Common myeloid progenitor, CD34-positive (primary cell): ENCODE results near the gene MAPRE3.

ENCODE experiments used
- CTCF ChIA-PET: fragments of 350-600 bp; sonication (Branson Sonifier 250); formaldehyde crosslinking; loops from one replicate; lab custom pipeline; 2021; ENCODE audit warnings: antibody characterized with exemption; lab: Charles Lee
- POLR2A ChIA-PET: fragments of 350-600 bp; sonication (Branson Sonifier 250); formaldehyde crosslinking; loops from one replicate; lab custom pipeline; 2021; ENCODE audit warnings: antibody characterized with exemption; lab: Charles Lee
- DNase-seq, 3 donors: peaks; one replicate each; pipeline versions ENCODE4 v3.0.0 to v3.0.0-alpha.2; 2013
- H3K27ac ChIP-seq, 2 experiments: 1 replicate in 1 of 2; 2 replicates in 1 of 2; pipeline ENCODE4 v1.7.0; 2013; ENCODE audit warnings: inconsistent platforms in 2 of 2, low read length in 2 of 2, mild to moderate bottlenecking in 2 of 2, low read depth in 1 of 2, moderate library complexity in 1 of 2; ENCODE audit not compliant: severe bottlenecking in 2 of 2, insufficient read depth in 1 of 2, poor library complexity in 1 of 2
- H3K27me3 ChIP-seq, 5 experiments: replicated peaks in 2 of 5; 1 replicate in 3 of 5; 2 replicates in 2 of 5; pipeline versions ENCODE4 v1.6.1 to v1.7.0; 2013; ENCODE audit warnings: low read length in 4 of 5, mild to moderate bottlenecking in 2 of 5, moderate library complexity in 2 of 5, inconsistent platforms in 1 of 5; ENCODE audit not compliant: insufficient read depth in 5 of 5, control insufficient read depth in 4 of 5
- H3K36me3 ChIP-seq, 4 experiments: 1 replicate in 2 of 4; 2 replicates in 2 of 4; pipeline versions ENCODE4 v1.6.1 to v1.7.0; 2013; ENCODE audit warnings: low read length in 3 of 4, control low read depth in 1 of 4, mild to moderate bottlenecking in 1 of 4; ENCODE audit not compliant: control insufficient read depth in 4 of 4, insufficient read depth in 4 of 4
- H3K4me1 ChIP-seq, 4 experiments: 1 replicate in 3 of 4; 2 replicates in 1 of 4; pipeline versions ENCODE4 v1.6.1 to v1.7.1; 2013; ENCODE audit warnings: low read length in 3 of 4, mild to moderate bottlenecking in 3 of 4, control low read depth in 1 of 4, inconsistent platforms in 1 of 4, moderate library complexity in 1 of 4; ENCODE audit not compliant: control insufficient read depth in 4 of 4, insufficient read depth in 4 of 4; ENCODE audit errors: control extremely low read depth in 1 of 4
- H3K4me3 ChIP-seq, 7 experiments: 1 replicate in 4 of 7; 2 replicates in 3 of 7; pipeline versions ENCODE4 v1.5.1 to v1.7.0; 2013; ENCODE audit warnings: mild to moderate bottlenecking in 7 of 7, low read length in 6 of 7, moderate library complexity in 6 of 7, inconsistent platforms in 2 of 7, low read depth in 2 of 7, control low read depth in 1 of 7; ENCODE audit not compliant: insufficient read depth in 4 of 7, control insufficient read depth in 1 of 7; ENCODE audit errors: extremely low read depth in 1 of 7
- H3K9me3 ChIP-seq, 5 experiments: 1 replicate in 4 of 5; 2 replicates in 1 of 5; pipeline versions ENCODE4 v1.6.1 to v1.7.1; 2013; ENCODE audit warnings: low read length in 4 of 5, mild to moderate bottlenecking in 2 of 5, inconsistent platforms in 1 of 5, low read depth in 1 of 5, moderate library complexity in 1 of 5; ENCODE audit not compliant: control insufficient read depth in 4 of 5, insufficient read depth in 2 of 5; ENCODE audit errors: control extremely low read depth in 1 of 5
- WGBS: methylation state at CpG from one replicate; pipeline ENCODE4 v1.1.5; 2013; ENCODE audit not compliant: insufficient coverage; 5-methylcytosine and 5-hydroxymethylcytosine counted together

The MAPRE3 gene

GRCh38 chr2:27039871-27040270 lies 69.4 kb downstream of the MAPRE3 start:
- Histone ChIP-seq H3K36me3 (peaks cover 11 to 83% (median 60%) of the 10 kb centered on the region in 4 experiments), H3K27ac (no peak overlapping the region), H3K4me1 (no peaks in the 10 kb centered on the region), H3K9me3 (no peaks in the 10 kb centered on the region), H3K27me3 (no peaks in the 10 kb centered on the region), H3K4me3 (no peak overlapping the region)
- ChIA-PET CTCF (interaction anchor here (1.0 to 8.5 kb wide), 4 partner anchors 9 to 41 kb away, joined by 3 to 76 read pairs (median 4); partner anchors contain the start of gene AGBL5), POLR2A (interaction anchor here (1.3 kb wide), 1 partner anchor 78 kb away, joined by 4 read pairs; no protein-coding TSS in a partner anchor)
- DNase-seq = no peak
- WGBS = 100% methylated on average over 4 of the region's 7 CpGs

- Histone ChIP-seq H3K36me3 (peaks cover 11 to 79% (median 58%) of the 10 kb centered on the region in 4 experiments), H3K9me3 (no peaks in the 10 kb centered on the region), H3K4me1 (no peaks in the 10 kb centered on the region), H3K27me3 (no peaks in the 10 kb centered on the region), H3K27ac (no peak overlapping the region), H3K4me3 (no peak overlapping the region)
- no peak for DNase-seq
- WGBS = 97% methylated on average over 7 of the region's 8 CpGs
- CTCF ChIA-PET = interaction anchor here (1.2 to 8.5 kb wide), 3 partner anchors 8 to 41 kb away, joined by 3 to 76 read pairs (median 3); partner anchors contain the start of gene AGBL5
- POLR2A ChIA-PET = no interaction called here
Observed at GRCh38 chr2:27040282-27040681, 69.8 kb downstream of the MAPRE3 start.

GRCh38 chr2:27041752-27042151 lies 71.3 kb downstream of the MAPRE3 start:
- no peak for DNase-seq
- H3K27me3 ChIP-seq = no peaks in the 10 kb centered on the region
- ChIA-PET POLR2A (no interaction called here), CTCF (no interaction called here)
- H3K27ac ChIP-seq = peak overlapping the region in 1 of 2 experiments; percentile 22
- 97% methylated on average over 4 of the region's 5 CpGs for WGBS
- no peak overlapping the region for H3K4me3 ChIP-seq
- H3K4me1 ChIP-seq = no peaks in the 10 kb centered on the region
- no peaks in the 10 kb centered on the region for H3K9me3 ChIP-seq
- peaks cover 3 to 64% (median 44%) of the 10 kb centered on the region in 4 experiments for H3K36me3 ChIP-seq

GRCh38 chr2:27042159-27042661 lies 71.8 kb downstream of the MAPRE3 start:
- no peaks in the 10 kb centered on the region for H3K9me3 ChIP-seq
- POLR2A ChIA-PET = no interaction called here
- H3K4me1 ChIP-seq = no peaks in the 10 kb centered on the region
- H3K4me3 ChIP-seq = no peak overlapping the region
- H3K27ac ChIP-seq = peak overlapping the region in 1 of 2 experiments; percentile 22
- no peak for DNase-seq
- 93% methylated on average over 10 of the region's 10 CpGs for WGBS
- H3K36me3 ChIP-seq = peaks cover 3 to 59% (median 40%) of the 10 kb centered on the region in 4 experiments
- H3K27me3 ChIP-seq = no peaks in the 10 kb centered on the region
- CTCF ChIA-PET = no interaction called here

GRCh38 chr2:27042985-27043634 lies 72.7 kb downstream of the MAPRE3 start:
- whole genome bisulfite sequencing = 95% methylated on average over 6 of the region's 7 CpGs
- ChIA-PET POLR2A (interaction anchor here (0.6 kb wide), 1 partner anchor 1127 kb away, joined by 3 read pairs; no protein-coding TSS in a partner anchor), CTCF (interaction anchor here (0.9 kb wide), 1 partner anchor 10 kb away, joined by 5 read pairs; the partner anchor contains the start of gene TMEM214)
- Histone ChIP-seq H3K27me3 (no peaks in the 10 kb centered on the region), H3K4me3 (no peak overlapping the region), H3K27ac (no peak overlapping the region), H3K9me3 (no peaks in the 10 kb centered on the region), H3K4me1 (no peaks in the 10 kb centered on the region), H3K36me3 (peaks cover 3 to 50% (median 31%) of the 10 kb centered on the region in 4 experiments)
- DNase-seq = no peak

- Histone ChIP-seq H3K4me1 (peaks cover 2 to 24% (median 21%) of the 10 kb centered on the region in 4 experiments), H3K36me3 (peaks cover 0 to 14% (median 13%) of the 10 kb centered on the region in 4 experiments), H3K27ac (peak overlapping the region in 1 of 2 experiments; percentile 86), H3K27me3 (no peaks in the 10 kb centered on the region), H3K9me3 (no peaks in the 10 kb centered on the region), H3K4me3 (peak overlapping the region; percentile 82 to 98 (median 93))
- ChIA-PET POLR2A (interaction anchor here (0.6 to 2.4 kb wide), 7 partner anchors 13 to 67 kb away, joined by 3 to 16 read pairs (median 6); partner anchors contain the start of genes OST4 and TMEM214), CTCF (interaction anchor here (1.1 to 19.5 kb wide), 7 partner anchors 9 to 254 kb away, joined by 3 to 381 read pairs (median 8); partner anchors contain the start of genes EMILIN1, KHK, OST4 and TMEM214)
- WGBS = 5% methylated on average over 44 of the region's 52 CpGs
- peak; percentile 55 to 82 (median 79) for DNase-seq
Observed at GRCh38 chr2:27049422-27050280, 79.2 kb downstream of the MAPRE3 start.
